Activated CD4-positive, CD25-positive, alpha-beta regulatory T cell treated with anti-CD3 and anti-CD28 coated beads, Interleukin-2, amount 50 U/mL, for 16 hours (primary cell): ENCODE results near the gene OR2B3.
"Not testable (repeated sequence)": the region's sequence is repeated elsewhere in the genome, so short reads cannot be mapped to it uniquely, and the experiment has no call there.

Source experiments
- DNase-seq: peaks from one replicate; pipeline ENCODE4 v3.0.0-alpha.2; 2020; ENCODE audit warnings: low read depth, low spot score

OR2B3 gene

DNA sequence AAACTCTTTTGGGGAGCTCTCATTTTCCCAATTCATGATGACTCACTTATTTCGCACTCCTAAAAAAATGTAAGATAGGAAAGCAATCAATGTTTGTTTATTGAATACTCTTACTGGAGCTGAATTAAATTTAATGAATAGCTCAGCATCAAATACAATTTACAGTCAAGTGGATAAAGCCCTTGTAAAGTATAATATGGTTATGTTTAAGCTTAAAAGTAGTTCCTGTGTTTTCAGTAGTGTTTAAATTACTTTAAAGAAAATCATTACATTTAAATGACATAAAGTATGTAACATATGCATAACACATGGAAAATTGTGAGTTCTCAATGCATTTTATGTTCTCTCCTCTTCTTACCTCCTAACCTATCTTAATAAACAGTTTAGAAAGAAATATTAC lies at the start of gene OR2B3:
Gene OR2B3 (minus strand): TSS at position 101 of the 400 bp plus-strand sequence. CDS start 65 bp downstream, at position 36.
- DNase-seq = no peak

DNA sequence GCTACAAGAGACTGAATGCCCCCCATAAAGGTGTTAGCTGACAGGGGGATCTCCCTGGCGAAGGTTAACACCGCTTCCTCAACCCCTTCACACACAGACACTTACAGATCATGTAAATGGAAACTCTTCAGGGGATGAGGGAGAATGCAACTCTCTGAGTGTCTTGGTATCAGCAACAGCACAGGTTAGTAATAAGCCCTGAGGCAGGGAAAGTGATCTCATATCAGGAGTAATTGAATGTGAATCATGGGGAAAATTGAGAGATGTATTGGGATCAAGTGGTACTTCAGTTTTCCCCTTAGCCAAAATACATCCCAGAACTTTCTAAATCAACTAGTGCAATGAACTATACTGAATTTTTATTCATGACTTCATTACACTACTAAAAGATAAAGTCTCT lies 44.6 kb upstream of the OR2B3 start:
- DNase-seq = no peak

DNA sequence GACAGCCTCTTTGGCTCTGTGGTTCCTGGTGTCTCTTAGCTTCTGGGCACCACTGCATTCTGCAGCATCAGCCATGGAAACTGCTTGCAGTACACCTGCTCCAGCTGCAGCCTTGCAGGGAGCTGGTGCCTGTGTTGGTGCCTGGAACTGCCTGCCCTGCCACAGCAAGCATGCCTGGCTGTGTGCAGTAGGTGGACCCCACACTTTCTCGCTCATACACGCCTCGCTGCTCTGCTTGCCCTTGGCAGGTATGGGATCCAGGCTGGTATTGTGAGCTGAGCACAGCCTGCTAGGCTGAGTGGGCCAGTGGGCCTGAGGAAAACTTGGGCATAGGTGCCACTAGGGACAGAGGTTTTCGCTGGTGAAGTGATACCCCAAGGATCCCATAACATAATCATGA lies 43.5 kb upstream of the OR2B3 start:
- no peak for DNase-seq

- DNase-seq = no peak
Observed at GRCh38 chr6:29129326-29130012, 42.4 kb upstream of the OR2B3 start.

GRCh38 chr6:29114964-29115363 lies 27.9 kb upstream of the OR2B3 start:
- DNase-seq = not testable (repeated sequence)

DNA sequence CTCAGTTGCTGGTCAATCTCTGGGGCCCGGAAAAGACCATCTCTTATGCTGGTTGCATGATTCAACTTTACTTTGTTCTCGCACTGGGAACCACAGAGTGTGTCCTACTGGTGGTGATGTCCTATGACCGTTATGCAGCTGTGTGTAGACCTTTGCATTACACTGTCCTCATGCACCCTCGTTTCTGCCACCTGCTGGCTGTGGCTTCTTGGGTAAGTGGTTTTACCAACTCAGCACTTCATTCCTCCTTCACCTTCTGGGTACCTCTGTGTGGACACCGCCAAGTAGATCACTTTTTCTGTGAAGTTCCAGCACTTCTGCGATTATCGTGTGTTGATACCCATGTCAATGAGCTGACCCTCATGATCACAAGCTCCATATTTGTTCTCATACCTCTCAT lies 25.0 kb upstream of the OR2B3 start:
- DNase-seq = no peak

- DNase-seq = no peak
Observed at GRCh38 chr6:29107758-29108157, 20.6 kb upstream of the OR2B3 start, which contains the start of gene OR2J3. Gene OR2J3, plus strand, starts transcription at chr6:29108058. Its CDS starts 3,833 bp downstream, at chr6:29111891.

GRCh38 chr6:29099190-29099589 lies 12.1 kb upstream of the OR2B3 start, which contains the start of gene OR2J1:
Gene OR2J1, plus strand, starts transcription at chr6:29099490. Its CDS starts 1,453 bp downstream, at chr6:29100943.
- no peak for DNase-seq

GRCh38 chr6:29097803-29098202 lies 10.7 kb upstream of the OR2B3 start:
- DNase-seq = no peak

GRCh38 chr6:29092957-29093356 lies 5.8 kb upstream of the OR2B3 start:
- no peak for DNase-seq

GRCh38 chr6:29082457-29082856 lies 4.7 kb downstream of the OR2B3 start:
- no peak for DNase-seq

GRCh38 chr6:29081312-29081711 lies 5.8 kb downstream of the OR2B3 start:
- DNase-seq = no peak

GRCh38 chr6:29079203-29079602 lies 7.9 kb downstream of the OR2B3 start:
- no peak for DNase-seq

DNA sequence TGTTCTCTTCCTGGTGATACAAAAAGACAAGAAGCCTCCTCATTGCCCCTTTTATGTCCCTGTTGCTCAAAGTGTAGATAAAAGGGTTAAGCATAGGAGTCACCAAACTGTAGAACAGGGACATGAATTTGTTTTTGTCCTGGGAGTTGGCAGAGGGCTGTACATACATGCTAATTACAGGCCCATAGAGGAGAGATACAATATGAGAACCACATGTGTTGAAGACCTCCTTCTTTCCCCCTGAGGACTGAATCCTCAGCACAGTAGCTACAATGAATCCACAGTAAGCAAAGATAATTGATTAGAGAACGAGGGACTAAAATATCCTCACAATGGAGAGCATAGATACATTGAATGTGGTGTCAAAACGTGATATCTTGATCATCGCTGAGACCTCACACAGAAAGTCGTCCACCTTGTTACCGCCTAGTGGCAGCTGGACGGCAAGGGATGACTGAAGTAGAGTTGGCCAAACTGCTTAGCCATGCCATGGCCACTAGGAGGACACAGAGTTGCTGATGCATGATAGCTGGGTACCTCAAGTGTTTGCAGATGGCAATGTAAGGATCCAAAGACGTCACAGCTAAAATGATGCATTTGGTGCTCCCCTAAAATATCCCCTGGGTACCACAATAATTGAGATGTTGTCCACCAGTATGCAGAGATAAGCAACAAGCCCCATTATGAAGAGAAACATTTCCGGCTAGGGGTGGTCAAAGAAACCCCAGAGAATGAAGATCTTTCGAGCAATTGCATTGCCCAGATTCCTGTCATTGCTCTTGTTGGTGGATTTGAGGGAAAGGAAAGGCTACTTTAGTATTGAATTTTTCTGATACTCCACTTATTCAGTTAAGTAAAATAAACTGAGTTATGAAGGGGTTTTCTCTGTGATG lies 15.0 kb downstream of the OR2B3 start:
- DNase-seq = no peak

GRCh38 chr6:29051680-29052079 lies 35.4 kb downstream of the OR2B3 start:
- DNase-seq = no peak

DNA sequence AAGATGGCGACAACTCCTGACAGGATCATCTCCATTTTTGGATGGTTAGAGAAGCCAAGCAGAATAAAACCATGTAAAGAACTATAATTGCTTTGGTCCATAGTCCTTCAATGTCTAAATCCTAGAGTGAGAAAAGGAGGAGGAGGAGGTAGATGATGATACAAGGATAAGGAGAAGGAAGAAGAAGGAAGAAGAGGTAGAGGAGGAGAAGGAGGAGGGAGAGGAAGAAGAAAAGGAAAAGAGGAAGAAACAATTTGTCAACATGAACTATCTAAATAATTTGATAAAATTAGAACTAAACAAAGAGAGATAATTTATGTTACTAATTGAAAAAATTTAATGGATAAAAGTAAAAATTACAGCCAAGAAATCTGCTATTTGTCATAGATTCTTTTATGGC lies 42.0 kb downstream of the OR2B3 start, which contains the start of gene OR2W1:
Gene OR2W1 (minus strand): TSS at position 101 of the 400 bp plus-strand sequence. CDS start 0 bp downstream, at position 101.
- no peak for DNase-seq
